CD4-positive, alpha-beta T cell treated with Interleukin-15 for 4 hours (primary cell): ENCODE data around the gene PRKCI.
"Not testable (repeated sequence)": the region's sequence is repeated elsewhere in the genome, so short reads cannot be mapped to it uniquely, and the experiment has no call there.

Experiments
- DNase-seq: peaks from one replicate; pipeline ENCODE4 v3.0.0-alpha.2; 2020; ENCODE audit warnings: low spot score

PRKCI gene

DNA sequence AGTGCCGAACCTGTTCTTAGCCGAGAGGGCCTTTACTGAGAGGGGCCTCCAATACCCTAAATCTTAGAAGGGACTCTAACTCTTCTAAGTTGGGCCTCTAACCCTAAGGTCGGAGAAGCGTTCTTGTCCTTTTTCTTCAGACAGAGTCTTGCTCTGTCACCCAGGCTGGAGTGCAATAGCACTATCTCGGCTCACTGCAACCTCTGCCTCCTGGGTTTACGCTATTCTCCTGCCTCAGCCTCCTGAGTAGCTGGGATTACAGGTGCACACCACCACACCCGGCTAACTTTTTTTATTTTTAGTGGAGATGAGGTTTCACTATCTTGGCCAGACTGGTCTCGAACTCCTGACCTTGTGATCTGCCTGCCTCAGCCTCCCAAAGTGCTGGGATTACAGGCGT is 120.0 kb downstream of the PRKCI start:
- DNase-seq = not testable (repeated sequence)

- DNase-seq = not testable (repeated sequence)
Observed at GRCh38 chr3:170343859-170344258, 121.6 kb downstream of the PRKCI start.

GRCh38 chr3:170344971-170345370 is 122.7 kb downstream of the PRKCI start:
- DNase-seq = no peak

DNA sequence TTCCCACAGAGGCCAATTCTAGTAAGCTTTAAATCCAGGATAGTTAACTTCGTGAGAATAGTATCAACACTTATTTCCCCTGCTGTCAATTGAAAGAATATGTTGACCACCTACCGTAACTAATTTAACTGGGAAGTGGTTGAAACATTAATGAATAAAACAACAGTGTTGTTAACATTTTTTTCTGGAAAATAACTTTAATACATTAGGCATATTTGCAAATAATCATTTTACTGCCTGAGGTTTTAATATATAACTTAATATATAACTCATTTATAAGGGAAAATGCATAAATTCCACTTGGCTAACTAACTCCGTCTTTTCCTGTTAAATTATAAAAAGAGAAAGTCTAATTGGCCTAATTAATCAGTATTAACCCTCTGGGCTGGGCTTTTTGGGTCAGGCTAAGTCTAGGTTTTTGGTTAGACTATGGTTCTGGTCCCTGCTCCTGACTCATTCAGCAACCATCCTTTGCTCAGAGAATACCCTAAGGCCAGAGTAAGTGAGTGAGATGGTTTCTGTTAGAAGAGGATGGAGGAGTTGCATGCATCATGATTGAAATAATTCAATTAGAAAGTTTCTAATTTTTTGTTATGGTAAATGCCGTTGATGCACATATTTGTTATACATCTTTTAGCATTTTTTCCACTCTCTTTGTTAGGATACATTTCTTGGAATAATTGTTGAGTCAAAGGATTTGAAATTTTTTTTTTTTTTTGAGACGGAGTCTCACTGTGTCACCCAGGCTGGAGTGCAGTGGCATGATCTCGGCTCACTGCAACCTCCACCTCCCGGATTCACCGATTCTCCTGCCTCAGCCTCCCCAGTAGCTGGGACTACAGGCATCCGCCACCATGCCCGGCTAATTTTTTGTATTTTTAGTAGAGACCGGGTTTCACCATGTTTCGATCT is 124.5 kb downstream of the PRKCI start:
- DNase-seq = no peak

DNA sequence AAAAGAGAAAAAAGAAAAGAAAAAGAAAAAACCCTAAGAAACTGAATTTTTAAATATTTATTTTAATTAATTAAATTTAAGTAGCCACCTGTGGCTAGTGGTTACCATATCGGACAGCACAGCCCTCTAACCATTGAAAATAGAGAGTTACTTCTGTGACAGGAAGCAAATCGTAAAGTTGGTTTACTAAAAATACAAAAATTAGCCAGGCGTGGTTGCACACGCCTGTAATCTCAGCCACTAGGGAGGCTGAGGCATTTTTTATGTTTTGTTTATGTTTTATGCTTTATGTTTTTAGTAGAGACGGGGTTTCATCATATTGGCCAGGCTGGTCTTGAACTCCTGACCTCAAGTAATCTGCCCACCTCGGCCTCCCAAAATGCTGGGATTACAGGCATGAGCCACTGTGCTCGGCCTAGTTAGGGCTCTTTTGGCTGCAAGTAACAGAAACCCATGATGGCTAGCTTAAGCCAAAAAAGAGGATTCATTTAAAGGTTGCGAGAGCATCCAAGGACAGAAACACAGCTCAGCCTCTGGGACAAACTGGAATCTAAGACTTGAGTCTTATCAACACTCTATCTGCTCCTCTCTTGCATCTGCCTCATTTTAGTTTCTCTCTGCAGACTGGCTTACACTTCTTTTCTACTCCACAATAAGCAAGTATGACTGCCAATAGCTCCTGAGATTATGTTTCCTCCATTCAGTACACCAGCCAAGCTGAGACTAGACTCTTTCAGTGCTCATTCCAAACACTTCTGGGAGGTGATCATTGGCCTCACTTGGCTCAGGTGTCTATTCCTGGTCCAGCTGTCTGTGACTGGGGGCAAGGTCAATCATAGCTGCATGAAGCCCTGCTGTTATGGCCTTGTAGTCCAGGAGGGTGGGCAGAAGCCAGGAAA is 128.5 kb downstream of the PRKCI start:
- DNase-seq = no peak

DNA sequence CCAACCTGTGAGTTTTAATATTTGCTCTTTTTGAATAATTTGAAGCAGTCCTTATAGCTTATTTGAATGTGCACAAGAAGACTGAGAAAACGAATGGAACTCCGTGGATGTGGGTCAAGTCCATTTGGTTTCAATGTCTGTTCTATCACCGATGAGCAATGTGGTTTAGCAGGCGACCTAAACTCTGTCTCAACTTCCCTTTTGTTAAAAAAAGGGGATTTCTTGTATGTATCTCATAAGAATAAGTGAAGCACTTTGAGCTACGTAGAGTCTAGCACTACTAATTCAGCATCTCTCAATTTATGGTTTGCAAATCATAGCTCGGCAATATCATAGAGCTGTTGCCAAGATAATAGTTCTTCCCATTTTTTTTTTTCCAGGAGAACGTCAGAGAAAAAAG is 130.7 kb downstream of the PRKCI start:
- DNase-seq = peak; percentile 29

- DNase-seq = no peak
Observed at GRCh38 chr3:170353485-170353884, 131.3 kb downstream of the PRKCI start.

GRCh38 chr3:170354760-170355159 is 132.5 kb downstream of the PRKCI start:
- DNase-seq = no peak
